Measurements from ENCODE around the gene TLR5. TPM values are rescaled to one million over a fixed set of nuclear protein-coding genes. Genes with fewer than 3 reads are reported as not detected.

TLR5 gene
- total RNA-seq, 2 donors from 2014 or later, result 8.2 to 10.1 TPM

GRCh38 chr1:223137455-223138085, 5.5 kb downstream of the TLR5 start:
- no peaks in the 10 kb centered on the region for H3K27me3 ChIP-seq
- no peaks in the 10 kb centered on the region for H3K9me3 ChIP-seq
- intact Hi-C loops (cut with DNase I), result no loop called here
- ATAC-seq (peak; percentile 57), DNase-seq (peak in 3 of 4 donors; percentile 25 to 73 (median 57))
- peaks cover 51% of the 10 kb centered on the region for H3K4me1 ChIP-seq
- H3K4me3 ChIP-seq, result no peak overlapping the region
- no peaks in the 10 kb centered on the region for H3K36me3 ChIP-seq (replicated peaks in 1 of 2; ENCODE audit: insufficient read depth in 1 of 2, low read depth in 2 of 2)
- TF ChIP-seq POLR2A (IDR thresholded peaks at IDR 0.05) (no peak), CTCF (IDR thresholded peaks at IDR 0.05) (no peak)
- peak overlapping the region in 1 of 4 donors; percentile 59 for H3K27ac ChIP-seq
- 71 to 74% methylated on average over 2 of the region's 2 CpGs for WGBS, 2 donors

- Histone ChIP-seq H3K4me3 (no peak overlapping the region), H3K4me1 (peaks cover 40% of the 10 kb centered on the region), H3K9me3 (no peaks in the 10 kb centered on the region), H3K27ac (no peak overlapping the region), H3K36me3 (replicated peaks in 1 of 2; ENCODE audit: insufficient read depth in 1 of 2, low read depth in 2 of 2) (no peaks in the 10 kb centered on the region), H3K27me3 (no peaks in the 10 kb centered on the region)
- intact Hi-C loops (cut with DNase I), result no loop called here
- no peak for DNase-seq
- 69 to 75% methylated on average over 2 of the region's 2 CpGs for WGBS, 2 donors
- ATAC-seq, result no peak
- no peak for TF ChIP-seq POLR2A (IDR thresholded peaks at IDR 0.05)
- no peak for TF ChIP-seq CTCF (IDR thresholded peaks at IDR 0.05)
Measured at GRCh38 chr1:223136086-223136485, 7.0 kb downstream of the TLR5 start.

GRCh38 chr1:223135176-223135942, 7.7 kb downstream of the TLR5 start:
- intact Hi-C loops (cut with DNase I), result no loop called here
- peaks cover 32% of the 10 kb centered on the region for H3K4me1 ChIP-seq
- WGBS, 2 donors, result 73 to 75% methylated on average over 6 to 8 of the region's 8 CpGs
- TF ChIP-seq CTCF (IDR thresholded peaks at IDR 0.05), result no peak
- TF ChIP-seq POLR2A (IDR thresholded peaks at IDR 0.05), result no peak
- H3K4me3 ChIP-seq, result no peak overlapping the region
- no peak for ATAC-seq
- H3K9me3 ChIP-seq, result no peaks in the 10 kb centered on the region
- H3K36me3 ChIP-seq (replicated peaks in 1 of 2; ENCODE audit: insufficient read depth in 1 of 2, low read depth in 2 of 2), result no peaks in the 10 kb centered on the region
- H3K27me3 ChIP-seq, result no peaks in the 10 kb centered on the region
- peak overlapping the region in 1 of 4 donors; percentile 85 for H3K27ac ChIP-seq
- DNase-seq, result no peak

- Histone ChIP-seq H3K4me1 (peaks cover 36% of the 10 kb centered on the region), H3K4me3 (no peak overlapping the region), H3K27me3 (no peaks in the 10 kb centered on the region), H3K27ac (peak overlapping the region; percentile 78 to 85 (median 82)), H3K36me3 (replicated peaks in 1 of 2; ENCODE audit: insufficient read depth in 1 of 2, low read depth in 2 of 2) (no peaks in the 10 kb centered on the region), H3K9me3 (no peaks in the 10 kb centered on the region)
- ATAC-seq (peak; percentile 92), DNase-seq (peak; percentile 88 to 90 (median 90))
- peak; percentile 91 to 97 (median 96) for TF ChIP-seq CTCF (IDR thresholded peaks at IDR 0.05)
- peak in 2 of 3 donors; percentile 42 to 48 for TF ChIP-seq POLR2A (IDR thresholded peaks at IDR 0.05)
- intact Hi-C loops (cut with DNase I), result no loop called here
- 2% methylated on average over 23 of the region's 23 CpGs for WGBS, 2 donors
Measured at GRCh38 chr1:223133824-223134435, 9.1 kb downstream of the TLR5 start.

All from body of pancreas (tissue), 4 donors.